Esophagus muscularis mucosa (tissue), 4 donors: ENCODE data around the gene PLCB2.

Experiments used
- EP300 ChIP-seq: sonication (generic); formaldehyde crosslinking; IDR thresholded peaks from one replicate; pipeline ENCODE4 v1.6.1; 2017; ENCODE audit warnings: antibody characterized with exemption
- POLR2A ChIP-seq: fragments of 450-650 bp; IDR thresholded peaks from one replicate; pipeline ENCODE4 v1.6.1; 2017; ENCODE audit warnings: antibody characterized with exemption, moderate library complexity, mild to moderate bottlenecking, low read depth
- TF ChIP-seq, protein P1 (sequence below), 3 experiments: fragments of 200-600 bp in 2 of 3; fragments of 450-650 bp in 1 of 3; sonication (generic) in 2 of 3; IDR thresholded peaks; one replicate each; pipeline ENCODE4 v1.5.1; 2017 to 2019; ENCODE audit warnings: antibody characterized with exemption in 3 of 3, mild to moderate bottlenecking in 2 of 3, moderate library complexity in 1 of 3

DNA sequence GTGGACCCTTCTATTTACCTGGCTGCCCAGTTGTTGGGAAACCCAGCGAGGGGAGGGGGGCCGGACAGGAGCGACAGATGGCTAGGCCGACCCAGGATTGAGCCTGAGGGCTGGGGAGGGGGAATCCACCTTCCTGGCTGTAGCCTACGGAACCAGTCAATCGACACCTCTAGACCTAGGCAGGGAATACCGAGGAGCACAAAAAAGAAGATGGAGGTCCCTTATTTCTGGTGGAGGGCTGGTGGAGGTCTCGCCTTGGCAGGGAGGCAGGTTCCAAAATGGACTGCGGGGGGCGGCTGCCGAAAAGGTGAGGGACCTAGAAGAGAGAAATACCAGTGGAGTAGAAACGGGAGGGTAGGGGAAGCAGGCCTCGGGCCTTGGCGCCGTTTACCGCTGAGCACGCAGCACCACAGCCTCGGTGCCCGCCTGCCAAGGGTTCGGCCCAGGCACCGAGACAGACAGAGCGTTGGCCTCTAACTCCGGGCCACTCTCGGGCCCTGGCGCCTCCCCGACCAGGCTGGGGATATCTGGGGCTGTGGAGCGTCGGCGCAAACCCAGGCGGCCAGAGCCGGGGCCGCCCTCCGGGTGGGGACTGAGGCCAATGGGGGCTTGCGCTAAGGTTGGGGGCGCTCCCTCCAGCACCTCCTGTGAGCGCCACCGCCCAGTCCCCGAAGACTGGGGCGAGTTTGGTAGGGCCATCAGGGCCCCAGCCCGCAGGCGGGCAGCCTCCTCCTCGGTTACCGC is 26.5 kb downstream of the PLCB2 start:
- TF ChIP-seq, protein P1, sequence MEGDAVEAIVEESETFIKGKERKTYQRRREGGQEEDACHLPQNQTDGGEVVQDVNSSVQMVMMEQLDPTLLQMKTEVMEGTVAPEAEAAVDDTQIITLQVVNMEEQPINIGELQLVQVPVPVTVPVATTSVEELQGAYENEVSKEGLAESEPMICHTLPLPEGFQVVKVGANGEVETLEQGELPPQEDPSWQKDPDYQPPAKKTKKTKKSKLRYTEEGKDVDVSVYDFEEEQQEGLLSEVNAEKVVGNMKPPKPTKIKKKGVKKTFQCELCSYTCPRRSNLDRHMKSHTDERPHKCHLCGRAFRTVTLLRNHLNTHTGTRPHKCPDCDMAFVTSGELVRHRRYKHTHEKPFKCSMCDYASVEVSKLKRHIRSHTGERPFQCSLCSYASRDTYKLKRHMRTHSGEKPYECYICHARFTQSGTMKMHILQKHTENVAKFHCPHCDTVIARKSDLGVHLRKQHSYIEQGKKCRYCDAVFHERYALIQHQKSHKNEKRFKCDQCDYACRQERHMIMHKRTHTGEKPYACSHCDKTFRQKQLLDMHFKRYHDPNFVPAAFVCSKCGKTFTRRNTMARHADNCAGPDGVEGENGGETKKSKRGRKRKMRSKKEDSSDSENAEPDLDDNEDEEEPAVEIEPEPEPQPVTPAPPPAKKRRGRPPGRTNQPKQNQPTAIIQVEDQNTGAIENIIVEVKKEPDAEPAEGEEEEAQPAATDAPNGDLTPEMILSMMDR (IDR thresholded peaks at IDR 0.05), result no peak
- TF ChIP-seq POLR2A (no peak), EP300 (no peak)
